SK-N-SH treated with all-trans-retinoic acid at 6 μM for 48 hours (cell line): ENCODE measurements around the gene CLDN4.
"Not testable (repeated sequence)": the region's sequence is repeated elsewhere in the genome, so short reads cannot be mapped to it uniquely, and the experiment has no call there.

Experiments
- ATAC-seq: fragments of 200-7000 bp; cut with Tn5 transposase; 3 replicates; pipeline ENCODE4 v1.9.1; 2020; ENCODE audit warnings: mild to moderate bottlenecking, moderate library complexity
- ARNTL ChIP-seq: fragments of 450-650 bp; formaldehyde crosslinking; IDR thresholded peaks from 2 replicates; pipeline ENCODE4 v1.5.0; 2020; ENCODE audit warnings: low read depth, mild to moderate bottlenecking, moderate library complexity, borderline replicate concordance
- BACH2 ChIP-seq: fragments of 250-450 bp; sonication (Bioruptor Pico); IDR thresholded peaks from 2 replicates; pipeline ENCODE4 v1.9.0; 2021; ENCODE audit warnings: mild to moderate bottlenecking, borderline replicate concordance
- CREB5 ChIP-seq: fragments of 250-450 bp; sonication (Bioruptor Pico); IDR thresholded peaks from 2 replicates; pipeline ENCODE4 v1.5.1; 2020; ENCODE audit warnings: low read depth, mild to moderate bottlenecking, moderate library complexity
- CSDC2 ChIP-seq: fragments of 250-450 bp; sonication (Bioruptor Pico); IDR thresholded peaks from 2 replicates; pipeline ENCODE4 v1.5.0; 2020; ENCODE audit warnings: mild to moderate bottlenecking, moderate library complexity
- CSRNP3 ChIP-seq: fragments of 250-450 bp; sonication (Bioruptor Pico); IDR thresholded peaks from 2 replicates; pipeline ENCODE4 v1.5.1; 2021; ENCODE audit warnings: mild to moderate bottlenecking, moderate library complexity
- ESRRG ChIP-seq: fragments of 250-450 bp; sonication (Bioruptor Pico); IDR thresholded peaks from 2 replicates; pipeline ENCODE4 v1.6.1; 2021; ENCODE audit warnings: mild to moderate bottlenecking
- GLIS3 ChIP-seq: fragments of 250-450 bp; sonication (Bioruptor Pico); IDR thresholded peaks from 2 replicates; pipeline ENCODE4 v1.5.0; 2020; ENCODE audit warnings: mild to moderate bottlenecking, moderate library complexity
- ISL1 ChIP-seq: fragments of 250-450 bp; sonication (Bioruptor Pico); IDR thresholded peaks from 2 replicates; pipeline ENCODE4 v2.1.2; 2022; ENCODE audit warnings: mild to moderate bottlenecking, moderate library complexity
- OSR1 ChIP-seq: fragments of 250-450 bp; sonication (Bioruptor Pico); IDR thresholded peaks from 2 replicates; pipeline ENCODE4 v1.8.0; 2022; ENCODE audit warnings: moderate library complexity, mild to moderate bottlenecking, inconsistent platforms
- PATZ1 ChIP-seq: fragments of 250-450 bp; sonication (Bioruptor Pico); IDR thresholded peaks from 2 replicates; pipeline ENCODE4 v1.8.0; 2020; ENCODE audit warnings: mild to moderate bottlenecking, moderate library complexity, borderline replicate concordance
- POU6F1 ChIP-seq: fragments of 250-450 bp; sonication (Bioruptor Pico); IDR thresholded peaks from 2 replicates; pipeline ENCODE4 v1.8.0; 2021; ENCODE audit warnings: low read depth, mild to moderate bottlenecking, moderate library complexity, borderline replicate concordance
- PPARA ChIP-seq: fragments of 250-450 bp; sonication (Bioruptor Pico); IDR thresholded peaks from 2 replicates; pipeline ENCODE4 v1.5.0; 2020; ENCODE audit warnings: mild to moderate bottlenecking, borderline replicate concordance
- RARB ChIP-seq: fragments of 250-450 bp; sonication (Bioruptor Pico); IDR thresholded peaks from 2 replicates; pipeline ENCODE4 v1.8.0; 2021; ENCODE audit warnings: mild to moderate bottlenecking, moderate library complexity
- TOX ChIP-seq: fragments of 250-450 bp; sonication (Bioruptor Pico); IDR thresholded peaks from 2 replicates; pipeline ENCODE4 v1.8.0; 2021; ENCODE audit warnings: mild to moderate bottlenecking, moderate library complexity, borderline replicate concordance
- TSHZ2 ChIP-seq: fragments of 250-450 bp; sonication (Bioruptor Pico); IDR thresholded peaks from 2 replicates; pipeline ENCODE4 v1.5.0; 2020; ENCODE audit warnings: mild to moderate bottlenecking, moderate library complexity
- ZC3H10 ChIP-seq: fragments of 250-450 bp; sonication (Bioruptor Pico); IDR thresholded peaks from 2 replicates; pipeline ENCODE4 v1.5.1; 2021; ENCODE audit warnings: mild to moderate bottlenecking, moderate library complexity
- ZFP30 ChIP-seq: fragments of 450-650 bp; formaldehyde crosslinking; IDR thresholded peaks from 2 replicates; pipeline ENCODE4 v1.5.0; 2022; ENCODE audit warnings: mild to moderate bottlenecking, moderate library complexity
- ZNF70 ChIP-seq: fragments of 450-650 bp; formaldehyde crosslinking; IDR thresholded peaks from 2 replicates; pipeline ENCODE4 v1.5.0; 2020; ENCODE audit warnings: mild to moderate bottlenecking, moderate library complexity
- ZNF8 ChIP-seq: fragments of 450-650 bp; formaldehyde crosslinking; IDR thresholded peaks from 2 replicates; pipeline ENCODE4 v1.5.0; 2020; ENCODE audit warnings: mild to moderate bottlenecking, moderate library complexity

The CLDN4 gene

GRCh38 chr7:73815436-73815835 lies 15.4 kb upstream of the CLDN4 start:
- no peak for ATAC-seq

GRCh38 chr7:73817121-73817520 lies 13.7 kb upstream of the CLDN4 start:
- ATAC-seq, result no peak
- TF ChIP-seq CREB5 (CRISPR knock-in tag), result no peak
- TF ChIP-seq ZNF8, result no peak
- no peak for TF ChIP-seq RARB (CRISPR knock-in tag)
- TF ChIP-seq PPARA (CRISPR knock-in tag), result no peak
- no peak for TF ChIP-seq PATZ1 (CRISPR knock-in tag)
- no peak for TF ChIP-seq TOX (CRISPR knock-in tag)
- TF ChIP-seq POU6F1 (CRISPR knock-in tag), result no peak
- no peak for TF ChIP-seq GLIS3 (CRISPR knock-in tag)
- TF ChIP-seq ARNTL (CRISPR knock-in tag), result no peak
- TF ChIP-seq OSR1 (CRISPR knock-in tag), result no peak
- no peak for TF ChIP-seq BACH2 (CRISPR knock-in tag)
- TF ChIP-seq ZC3H10 (CRISPR knock-in tag), result no peak
- no peak for TF ChIP-seq ESRRG
- TF ChIP-seq ISL1 (CRISPR knock-in tag), result no peak
- TF ChIP-seq ZFP30 (CRISPR knock-in tag), result no peak
- TF ChIP-seq CSRNP3 (CRISPR knock-in tag), result no peak

More at GRCh38 chr7:73815436-73815835, 15.4 kb upstream of the CLDN4 start:
- TF ChIP-seq TOX (CRISPR knock-in tag) (no peak), ZNF70 (no peak), ZFP30 (CRISPR knock-in tag) (no peak), POU6F1 (CRISPR knock-in tag) (no peak), CSDC2 (CRISPR knock-in tag) (no peak), ISL1 (CRISPR knock-in tag) (no peak)

- TF ChIP-seq TSHZ2 (CRISPR knock-in tag) (no peak), GLIS3 (CRISPR knock-in tag) (no peak), OSR1 (CRISPR knock-in tag) (no peak), PATZ1 (CRISPR knock-in tag) (no peak)
- no peak for ATAC-seq
These were observed 10.8 kb upstream of the CLDN4 start for GRCh38 chr7:73820013-73820412.

- not testable (repeated sequence) for ATAC-seq
These were observed 9.1 kb upstream of the CLDN4 start for GRCh38 chr7:73821597-73822285.
